OCI-LY3 (cell line): ENCODE results near the gene THBS1.

Experiments
- EZH2phosphoT487 ChIP-seq: fragments of 200-600 bp; shearing (Covaris generic); IDR thresholded peaks from 2 replicates; pipeline ENCODE4 v1.6.1; 2018; ENCODE audit warnings: antibody characterized with exemption, mixed run types, low read depth
- TF ChIP-seq, protein P1 (sequence below): fragments of 200-600, 300-600 bp; sonication (generic); IDR thresholded peaks from 2 replicates; pipeline ENCODE4 v1.5.1; 2014; ENCODE audit warnings: antibody characterized with exemption, low read length, low read depth

- TF ChIP-seq, protein P1, sequence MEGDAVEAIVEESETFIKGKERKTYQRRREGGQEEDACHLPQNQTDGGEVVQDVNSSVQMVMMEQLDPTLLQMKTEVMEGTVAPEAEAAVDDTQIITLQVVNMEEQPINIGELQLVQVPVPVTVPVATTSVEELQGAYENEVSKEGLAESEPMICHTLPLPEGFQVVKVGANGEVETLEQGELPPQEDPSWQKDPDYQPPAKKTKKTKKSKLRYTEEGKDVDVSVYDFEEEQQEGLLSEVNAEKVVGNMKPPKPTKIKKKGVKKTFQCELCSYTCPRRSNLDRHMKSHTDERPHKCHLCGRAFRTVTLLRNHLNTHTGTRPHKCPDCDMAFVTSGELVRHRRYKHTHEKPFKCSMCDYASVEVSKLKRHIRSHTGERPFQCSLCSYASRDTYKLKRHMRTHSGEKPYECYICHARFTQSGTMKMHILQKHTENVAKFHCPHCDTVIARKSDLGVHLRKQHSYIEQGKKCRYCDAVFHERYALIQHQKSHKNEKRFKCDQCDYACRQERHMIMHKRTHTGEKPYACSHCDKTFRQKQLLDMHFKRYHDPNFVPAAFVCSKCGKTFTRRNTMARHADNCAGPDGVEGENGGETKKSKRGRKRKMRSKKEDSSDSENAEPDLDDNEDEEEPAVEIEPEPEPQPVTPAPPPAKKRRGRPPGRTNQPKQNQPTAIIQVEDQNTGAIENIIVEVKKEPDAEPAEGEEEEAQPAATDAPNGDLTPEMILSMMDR: no peak
- TF ChIP-seq EZH2phosphoT487: no peak
These were observed 65.5 kb downstream of the THBS1 start for GRCh38 chr15:39646425-39646824.
